HepG2 (cell line): ENCODE results near the gene FNIP2. TPM values are rescaled to one million over a fixed set of nuclear protein-coding genes. Genes with fewer than 3 reads are reported as not detected.

Experiments used
- AKAP8 ChIP-seq: sonication (generic); formaldehyde crosslinking; IDR thresholded peaks from 2 replicates; pipeline ENCODE4 v1.5.1; 2020; ENCODE audit warnings: mild to moderate bottlenecking, missing genetic modification reagents
- ATAD3A ChIP-seq: sonication (generic); formaldehyde crosslinking; IDR thresholded peaks from 2 replicates; pipeline ENCODE4 v1.4.0; 2020; ENCODE audit warnings: missing genetic modification reagents
- HNF4A ChIP-seq: sonication (generic); formaldehyde crosslinking; IDR thresholded peaks from 2 replicates; pipeline ENCODE4 v1.4.0; 2020; ENCODE audit warnings: missing genetic modification reagents
- KLF13 ChIP-seq: sonication (generic); formaldehyde crosslinking; IDR thresholded peaks from 2 replicates; pipeline ENCODE4 v1.4.0; 2020; ENCODE audit warnings: mild to moderate bottlenecking, missing genetic modification reagents
- NCOA5 ChIP-seq: sonication (generic); formaldehyde crosslinking; IDR thresholded peaks from 2 replicates; pipeline ENCODE4 v1.4.0; 2020; ENCODE audit warnings: missing genetic modification reagents
- SMARCC2 ChIP-seq: fragments of 450-650 bp; IDR thresholded peaks from 2 replicates; pipeline ENCODE4 v1.6.1; 2017; ENCODE audit warnings: antibody characterized with exemption, mild to moderate bottlenecking
- TRIM24 ChIP-seq: sonication (generic); formaldehyde crosslinking; IDR thresholded peaks from 2 replicates; pipeline ENCODE4 v1.8.0; 2022; ENCODE audit warnings: mild to moderate bottlenecking, missing genetic modification reagents
- U2AF1 ChIP-seq: fragments of 200-400 bp; formaldehyde crosslinking; optimal IDR thresholded peaks from 2 replicates; pipeline ENCODE3; 2017; ENCODE audit warnings: mild to moderate bottlenecking, low read depth, low read length
- ZBTB21 ChIP-seq: sonication (generic); formaldehyde crosslinking; IDR thresholded peaks from 2 replicates; pipeline ENCODE4 v1.4.0; 2020; ENCODE audit warnings: missing genetic modification reagents
- ZBTB38 ChIP-seq: sonication (generic); formaldehyde crosslinking; IDR thresholded peaks from 2 replicates; pipeline ENCODE4 v1.5.1; 2020; ENCODE audit warnings: mild to moderate bottlenecking, missing genetic modification reagents
- ZFP41 ChIP-seq: sonication (generic); formaldehyde crosslinking; IDR thresholded peaks from 2 replicates; pipeline ENCODE4 v1.4.0; 2020; ENCODE audit warnings: mild to moderate bottlenecking, missing genetic modification reagents, borderline replicate concordance
- ZKSCAN1 ChIP-seq: fragments of 150-350 bp; IDR thresholded peaks from 2 replicates; pipeline ENCODE4 v1.6.1; 2014; ENCODE audit warnings: low read length
- ZNF180 ChIP-seq: sonication (generic); formaldehyde crosslinking; IDR thresholded peaks from 2 replicates; pipeline ENCODE4 v1.4.0; 2020; ENCODE audit warnings: low read depth, missing genetic modification reagents, borderline replicate concordance
- ZNF292 ChIP-seq: sonication (generic); formaldehyde crosslinking; IDR thresholded peaks from 2 replicates; pipeline ENCODE4 v1.8.1; 2022; ENCODE audit warnings: mild to moderate bottlenecking, low read depth, missing genetic modification reagents, borderline replicate concordance
- ZNF3 ChIP-seq: IDR thresholded peaks from 2 replicates; pipeline ENCODE4 v1.7.0; 2017; ENCODE audit warnings: inconsistent platforms
- ZNF329 ChIP-seq: sonication (generic); formaldehyde crosslinking; IDR thresholded peaks from 2 replicates; pipeline ENCODE4 v1.9.0; 2021; ENCODE audit warnings: low read depth, mild to moderate bottlenecking, missing genetic modification reagents
- ZNF567 ChIP-seq: sonication (generic); formaldehyde crosslinking; IDR thresholded peaks from 2 replicates; pipeline ENCODE4 v1.8.1; 2023; ENCODE audit warnings: mild to moderate bottlenecking, missing genetic modification reagents, borderline replicate concordance
- ZNF879 ChIP-seq: sonication (generic); formaldehyde crosslinking; IDR thresholded peaks from 2 replicates; pipeline ENCODE4 v1.8.1; 2023; ENCODE audit warnings: missing genetic modification reagents
- polyA plus RNA-seq, 8 experiments: library from polyadenylated mRNA; depleted of rRNA in 3 of 8; stranded (reverse) in 7 of 8; unstranded in 1 of 8; fragments of >200 nt; fragmentation: Illumina TruSeq in 4 of 8; extraction: Trizol in 4 of 8; gene quantifications; 2 replicates each; pipeline versions ENCODE4 v1.2.1 to v1.2.3, GENCODE V29; 2011 to 2016; ENCODE audit warnings: low read depth in 4 of 8, missing spikeins in 1 of 8, mixed read lengths in 1 of 8; ENCODE audit not compliant: insufficient read depth in 1 of 8
- total RNA-seq, 5 experiments: library from RNA; depleted of rRNA; stranded (reverse); fragments of >200 nt; fragmentation: Illumina TruSeq; extraction: Trizol; gene quantifications; 2 replicates each; pipeline ENCODE4 v1.2.3, GENCODE V29; 2016; ENCODE audit warnings: low read depth in 1 of 5
- TF ChIP-seq, protein P1 (sequence below): sonication (generic); formaldehyde crosslinking; IDR thresholded peaks from 2 replicates; pipeline ENCODE4 v1.4.0; 2020; ENCODE audit warnings: missing genetic modification reagents, borderline replicate concordance
- TF ChIP-seq, protein P2 (sequence below): sonication (generic); formaldehyde crosslinking; conservative IDR thresholded peaks from 2 replicates; pipeline ENCODE4 v1.4.0; 2020; ENCODE audit warnings: missing genetic modification reagents
- TF ChIP-seq, protein P3 (sequence below): IDR thresholded peaks from 2 replicates; pipeline ENCODE4 v1.6.1; 2012; ENCODE audit warnings: inconsistent platforms
- TF ChIP-seq, protein P4 (sequence below): sonication (generic); formaldehyde crosslinking; IDR thresholded peaks from 2 replicates; pipeline ENCODE4 v1.5.1; 2020; ENCODE audit warnings: missing genetic modification reagents, mild to moderate bottlenecking, borderline replicate concordance
- TF ChIP-seq, protein P5 (sequence below): sonication (generic); formaldehyde crosslinking; IDR thresholded peaks from 2 replicates; pipeline ENCODE4 v1.4.0; 2020; ENCODE audit warnings: mild to moderate bottlenecking, missing genetic modification reagents

Gene FNIP2
- total and polyA plus RNA-seq, 2 of the 13 experiments (the other 11 are each of a cell fraction or from before 2014, with no cell fraction given) = 15.5 to 21.0 TPM

DNA sequence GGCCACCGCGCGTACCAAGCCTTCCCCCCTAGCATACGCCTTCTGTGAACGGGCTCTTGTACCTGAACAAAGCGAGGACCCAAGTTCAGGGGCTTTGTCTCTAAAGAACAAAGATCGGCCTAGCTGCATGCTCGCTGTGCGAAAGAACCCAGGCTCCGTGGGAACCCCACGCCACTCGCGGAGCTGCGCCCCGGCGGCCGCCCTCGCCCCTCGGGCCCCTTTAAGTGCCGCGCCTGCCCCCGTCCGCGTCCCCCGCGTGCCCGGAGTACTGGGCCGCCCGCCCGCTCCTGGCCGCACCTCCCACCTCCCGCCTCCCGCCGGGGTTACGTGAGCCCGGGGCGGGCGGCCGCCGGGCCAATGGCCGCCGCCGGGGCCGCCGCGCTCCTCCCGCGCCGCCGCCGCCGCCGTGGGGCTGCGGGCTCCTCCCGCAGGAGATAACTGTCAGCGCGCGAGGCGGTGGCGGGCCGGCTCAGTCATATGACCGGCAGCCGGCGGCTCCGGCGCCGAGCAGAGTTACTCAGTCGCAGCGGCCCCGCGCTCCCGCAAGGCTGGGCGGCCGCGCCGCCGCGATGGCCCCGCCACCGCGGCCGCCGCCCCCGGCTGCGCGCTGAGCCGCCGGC is at the start of gene FNIP2 (continued):
- TF ChIP-seq, protein P1, sequence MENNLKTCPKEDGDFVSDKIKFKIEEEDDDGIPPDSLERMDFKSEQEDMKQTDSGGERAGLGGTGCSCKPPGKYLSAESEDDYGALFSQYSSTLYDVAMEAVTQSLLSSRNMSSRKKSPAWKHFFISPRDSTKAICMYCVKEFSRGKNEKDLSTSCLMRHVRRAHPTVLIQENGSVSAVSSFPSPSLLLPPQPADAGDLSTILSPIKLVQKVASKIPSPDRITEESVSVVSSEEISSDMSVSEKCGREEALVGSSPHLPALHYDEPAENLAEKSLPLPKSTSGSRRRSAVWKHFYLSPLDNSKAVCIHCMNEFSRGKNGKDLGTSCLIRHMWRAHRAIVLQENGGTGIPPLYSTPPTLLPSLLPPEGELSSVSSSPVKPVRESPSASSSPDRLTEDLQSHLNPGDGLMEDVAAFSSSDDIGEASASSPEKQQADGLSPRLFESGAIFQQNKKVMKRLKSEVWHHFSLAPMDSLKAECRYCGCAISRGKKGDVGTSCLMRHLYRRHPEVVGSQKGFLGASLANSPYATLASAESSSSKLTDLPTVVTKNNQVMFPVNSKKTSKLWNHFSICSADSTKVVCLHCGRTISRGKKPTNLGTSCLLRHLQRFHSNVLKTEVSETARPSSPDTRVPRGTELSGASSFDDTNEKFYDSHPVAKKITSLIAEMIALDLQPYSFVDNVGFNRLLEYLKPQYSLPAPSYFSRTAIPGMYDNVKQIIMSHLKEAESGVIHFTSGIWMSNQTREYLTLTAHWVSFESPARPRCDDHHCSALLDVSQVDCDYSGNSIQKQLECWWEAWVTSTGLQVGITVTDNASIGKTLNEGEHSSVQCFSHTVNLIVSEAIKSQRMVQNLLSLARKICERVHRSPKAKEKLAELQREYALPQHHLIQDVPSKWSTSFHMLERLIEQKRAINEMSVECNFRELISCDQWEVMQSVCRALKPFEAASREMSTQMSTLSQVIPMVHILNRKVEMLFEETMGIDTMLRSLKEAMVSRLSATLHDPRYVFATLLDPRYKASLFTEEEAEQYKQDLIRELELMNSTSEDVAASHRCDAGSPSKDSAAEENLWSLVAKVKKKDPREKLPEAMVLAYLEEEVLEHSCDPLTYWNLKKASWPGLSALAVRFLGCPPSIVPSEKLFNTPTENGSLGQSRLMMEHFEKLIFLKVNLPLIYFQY (CRISPR knock-in tag) = peak; percentile 69; the same call in 1 of the 2 replicates
- TF ChIP-seq, protein P2, sequence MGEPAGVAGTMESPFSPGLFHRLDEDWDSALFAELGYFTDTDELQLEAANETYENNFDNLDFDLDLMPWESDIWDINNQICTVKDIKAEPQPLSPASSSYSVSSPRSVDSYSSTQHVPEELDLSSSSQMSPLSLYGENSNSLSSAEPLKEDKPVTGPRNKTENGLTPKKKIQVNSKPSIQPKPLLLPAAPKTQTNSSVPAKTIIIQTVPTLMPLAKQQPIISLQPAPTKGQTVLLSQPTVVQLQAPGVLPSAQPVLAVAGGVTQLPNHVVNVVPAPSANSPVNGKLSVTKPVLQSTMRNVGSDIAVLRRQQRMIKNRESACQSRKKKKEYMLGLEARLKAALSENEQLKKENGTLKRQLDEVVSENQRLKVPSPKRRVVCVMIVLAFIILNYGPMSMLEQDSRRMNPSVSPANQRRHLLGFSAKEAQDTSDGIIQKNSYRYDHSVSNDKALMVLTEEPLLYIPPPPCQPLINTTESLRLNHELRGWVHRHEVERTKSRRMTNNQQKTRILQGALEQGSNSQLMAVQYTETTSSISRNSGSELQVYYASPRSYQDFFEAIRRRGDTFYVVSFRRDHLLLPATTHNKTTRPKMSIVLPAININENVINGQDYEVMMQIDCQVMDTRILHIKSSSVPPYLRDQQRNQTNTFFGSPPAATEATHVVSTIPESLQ (CRISPR knock-in tag) = no peak; the same call in 1 of the 2 replicates
- TF ChIP-seq, protein P3, sequence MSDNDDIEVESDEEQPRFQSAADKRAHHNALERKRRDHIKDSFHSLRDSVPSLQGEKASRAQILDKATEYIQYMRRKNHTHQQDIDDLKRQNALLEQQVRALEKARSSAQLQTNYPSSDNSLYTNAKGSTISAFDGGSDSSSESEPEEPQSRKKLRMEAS = peak; percentile 96
- TF ChIP-seq ZNF292 (CRISPR knock-in tag) (no peak), ZBTB38 (CRISPR knock-in tag) (peak; percentile 76), ZNF329 (CRISPR knock-in tag) (no peak), ZKSCAN1 (no peak), ZNF879 (CRISPR knock-in tag) (peak; percentile 48; the same call in 1 of the 2 replicates), U2AF1 (no peak), ATAD3A (no peak), NCOA5 (CRISPR knock-in tag) (no peak), ZBTB21 (no peak), ZNF567 (no peak), HNF4A (CRISPR knock-in tag) (no peak), SMARCC2 (no peak), ZFP41 (CRISPR knock-in tag) (no peak), ZNF180 (CRISPR knock-in tag) (no peak), ZNF3 (no peak), AKAP8 (CRISPR knock-in tag) (no peak), TRIM24 (CRISPR knock-in tag) (no peak), KLF13 (CRISPR knock-in tag) (no peak)
- TF ChIP-seq, protein P4, sequence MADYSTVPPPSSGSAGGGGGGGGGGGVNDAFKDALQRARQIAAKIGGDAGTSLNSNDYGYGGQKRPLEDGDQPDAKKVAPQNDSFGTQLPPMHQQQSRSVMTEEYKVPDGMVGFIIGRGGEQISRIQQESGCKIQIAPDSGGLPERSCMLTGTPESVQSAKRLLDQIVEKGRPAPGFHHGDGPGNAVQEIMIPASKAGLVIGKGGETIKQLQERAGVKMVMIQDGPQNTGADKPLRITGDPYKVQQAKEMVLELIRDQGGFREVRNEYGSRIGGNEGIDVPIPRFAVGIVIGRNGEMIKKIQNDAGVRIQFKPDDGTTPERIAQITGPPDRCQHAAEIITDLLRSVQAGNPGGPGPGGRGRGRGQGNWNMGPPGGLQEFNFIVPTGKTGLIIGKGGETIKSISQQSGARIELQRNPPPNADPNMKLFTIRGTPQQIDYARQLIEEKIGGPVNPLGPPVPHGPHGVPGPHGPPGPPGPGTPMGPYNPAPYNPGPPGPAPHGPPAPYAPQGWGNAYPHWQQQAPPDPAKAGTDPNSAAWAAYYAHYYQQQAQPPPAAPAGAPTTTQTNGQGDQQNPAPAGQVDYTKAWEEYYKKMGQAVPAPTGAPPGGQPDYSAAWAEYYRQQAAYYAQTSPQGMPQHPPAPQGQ (CRISPR knock-in tag) = no peak
- TF ChIP-seq, protein P5, sequence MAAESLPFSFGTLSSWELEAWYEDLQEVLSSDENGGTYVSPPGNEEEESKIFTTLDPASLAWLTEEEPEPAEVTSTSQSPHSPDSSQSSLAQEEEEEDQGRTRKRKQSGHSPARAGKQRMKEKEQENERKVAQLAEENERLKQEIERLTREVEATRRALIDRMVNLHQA (CRISPR knock-in tag) = no peak
